PC-9 (cell line): ENCODE results near the gene AIRE. TPM values are rescaled to one million over a fixed set of nuclear protein-coding genes. Genes with fewer than 3 reads are reported as not detected.

Experiments used
- BruUV-seq: library from RNA; stranded (reverse); fragments of 400-500 nt; replicated peaks from 2 replicates; lab custom pipeline; 2021; lab: Mats Ljungman, UMichigan
- CTCF ChIA-PET: fragments of 300-600 bp; sonication (Branson Sonifier 250); formaldehyde crosslinking; loops from one replicate; lab custom pipeline; 2022; ENCODE audit warnings: antibody characterized with exemption; lab: Charles Lee
- POLR2A ChIA-PET: fragments of 300-600 bp; sonication (Branson Sonifier 250); formaldehyde crosslinking; loops from one replicate; lab custom pipeline; 2022; ENCODE audit warnings: antibody characterized with exemption; ENCODE audit not compliant: unreplicated experiment; lab: Charles Lee
- DNase-seq, 2 experiments: peaks; one replicate each; pipeline versions ENCODE4 v3.0.0 to v3.0.0-alpha.2; 2015 to 2022; ENCODE audit warnings: mixed read lengths in 1 of 2
- H2AFZ ChIP-seq: fragments of 200-600 bp; sonication (generic); 2 replicates; pipeline ENCODE4 v1.8.1; 2017; ENCODE audit warnings: antibody characterized with exemption
- H3F3A ChIP-seq: fragments of 200-600 bp; sonication (generic); 2 replicates; pipeline ENCODE4 v1.8.1; 2017; ENCODE audit warnings: antibody characterized with exemption, mild to moderate bottlenecking, low read depth; ENCODE audit not compliant: insufficient read depth
- H3K27ac ChIP-seq: fragments of 200-600 bp; sonication (generic); 2 replicates; pipeline ENCODE4 v1.6.1; 2016; ENCODE audit warnings: mixed run types
- H3K27me3 ChIP-seq: fragments of 200-600 bp; sonication (generic); 2 replicates; pipeline ENCODE4 v1.6.1; 2016; ENCODE audit warnings: low read depth, mixed run types; ENCODE audit not compliant: insufficient read depth
- H3K36me3 ChIP-seq: fragments of 200-600 bp; sonication (generic); 2 replicates; pipeline ENCODE4 v1.6.1; 2016; ENCODE audit warnings: low read depth, mixed run types
- H3K4me1 ChIP-seq: fragments of 200-600 bp; sonication (generic); replicated peaks from 2 replicates; pipeline ENCODE4 v1.6.1; 2016; ENCODE audit warnings: mixed run types; ENCODE audit not compliant: insufficient read depth
- H3K4me2 ChIP-seq: fragments of 200-600 bp; sonication (generic); 2 replicates; pipeline ENCODE4 v1.6.1; 2017; ENCODE audit warnings: mixed run types
- H3K4me3 ChIP-seq: fragments of 200-600 bp; sonication (generic); 2 replicates; pipeline ENCODE4 v1.6.1; 2016; ENCODE audit warnings: mixed run types
- H3K79me2 ChIP-seq: fragments of 200-600 bp; sonication (generic); 2 replicates; pipeline ENCODE4 v1.6.1; 2017; ENCODE audit warnings: low read depth, mixed run types
- H3K9me2 ChIP-seq: fragments of 200-600 bp; sonication (generic); 2 replicates; pipeline ENCODE4 v1.8.1; 2017; ENCODE audit warnings: mild to moderate bottlenecking; ENCODE audit not compliant: insufficient read depth
- H3K9me3 ChIP-seq: fragments of 200-600 bp; sonication (generic); 2 replicates; pipeline ENCODE4 v1.8.1; 2016; ENCODE audit warnings: low read depth; ENCODE audit not compliant: insufficient read depth
- H4K20me1 ChIP-seq: fragments of 200-600 bp; sonication (generic); 2 replicates; pipeline ENCODE4 v1.8.1; 2017; ENCODE audit not compliant: insufficient read depth
- CTCF ChIP-seq: fragments of 200-600 bp; sonication (generic); conservative IDR thresholded peaks from 2 replicates; pipeline ENCODE4 v1.6.1; 2017; ENCODE audit warnings: mixed run types, antibody characterized with exemption, mild to moderate bottlenecking, moderate library complexity
- EZH2 ChIP-seq: fragments of 200-600 bp; sonication (generic); IDR thresholded peaks from 2 replicates; pipeline ENCODE4 v1.8.0; 2017; ENCODE audit warnings: antibody characterized with exemption, low read depth
- intact Hi-C: fragments of 100-400 bp; cut with micrococcal nuclease; formaldehyde crosslinking; loops from one replicate; pipeline ENCODE4 v1.10.0; 2022; ENCODE audit not compliant: unreplicated experiment
- total RNA-seq: library from RNA; stranded (reverse); gene quantifications from 2 replicates; pipeline ENCODE4 v1.2.3, GENCODE V29; 2021

The AIRE gene
- total RNA-seq, 1 experiment from 2014 or later, result not detected

- no peak for TF ChIP-seq CTCF
- TF ChIP-seq EZH2, result no peak
- H3K36me3 ChIP-seq, result no peaks in the 10 kb centered on the region
- no peaks in the 10 kb centered on the region for H4K20me1 ChIP-seq
- intact Hi-C loops, result no loop called here
- POLR2A ChIA-PET, result no interaction called here
- no peaks in the 10 kb centered on the region for H3K4me1 ChIP-seq
- DNase-seq, result no peak
- H3K4me3 ChIP-seq, result no peak overlapping the region
- H3K79me2 ChIP-seq, result no peaks in the 10 kb centered on the region
- no peaks in the 10 kb centered on the region for H3K9me3 ChIP-seq
- no TSS peak for BruUV-seq
- H3K9me2 ChIP-seq, result no peaks in the 10 kb centered on the region
- CTCF ChIA-PET, result no interaction called here
- no peak overlapping the region for H3K27ac ChIP-seq
- no peaks in the 10 kb centered on the region for H3F3A ChIP-seq
- no peak overlapping the region for H2AFZ ChIP-seq
- H3K4me2 ChIP-seq, result no peak overlapping the region
- no peaks in the 10 kb centered on the region for H3K27me3 ChIP-seq
Measured at GRCh38 chr21:44314561-44314960, 28.9 kb downstream of the AIRE start.

- Histone ChIP-seq H4K20me1 (no peaks in the 10 kb centered on the region), H3K4me1 (no peaks in the 10 kb centered on the region), H3K4me3 (no peak overlapping the region), H3K4me2 (no peak overlapping the region), H3F3A (no peaks in the 10 kb centered on the region), H3K9me3 (no peaks in the 10 kb centered on the region), H3K27ac (no peak overlapping the region), H3K27me3 (no peaks in the 10 kb centered on the region), H2AFZ (no peak overlapping the region), H3K36me3 (no peaks in the 10 kb centered on the region), H3K9me2 (no peaks in the 10 kb centered on the region), H3K79me2 (no peaks in the 10 kb centered on the region)
- ChIA-PET POLR2A (no interaction called here), CTCF (no interaction called here)
- intact Hi-C loops, result no loop called here
- TF ChIP-seq EZH2 (no peak), CTCF (no peak)
- no peak for DNase-seq
- BruUV-seq, result no TSS peak
Measured at GRCh38 chr21:44315691-44316203, 30.1 kb downstream of the AIRE start.

- no peak for DNase-seq
- H3F3A ChIP-seq, result no peaks in the 10 kb centered on the region
- H3K27ac ChIP-seq, result no peak overlapping the region
- ChIA-PET CTCF (no interaction called here), POLR2A (no interaction called here)
- TF ChIP-seq CTCF, result no peak
- no peak for TF ChIP-seq EZH2
- no peaks in the 10 kb centered on the region for H3K4me1 ChIP-seq
- H3K4me2 ChIP-seq, result no peak overlapping the region
- H3K9me2 ChIP-seq, result no peaks in the 10 kb centered on the region
- no TSS peak for BruUV-seq
- no peaks in the 10 kb centered on the region for H3K9me3 ChIP-seq
- no peaks in the 10 kb centered on the region for H3K79me2 ChIP-seq
- no peaks in the 10 kb centered on the region for H3K36me3 ChIP-seq
- intact Hi-C loops, result no loop called here
- H3K4me3 ChIP-seq, result no peak overlapping the region
- no peaks in the 10 kb centered on the region for H4K20me1 ChIP-seq
- no peak overlapping the region for H2AFZ ChIP-seq
- no peaks in the 10 kb centered on the region for H3K27me3 ChIP-seq
Measured at GRCh38 chr21:44316277-44316900, 30.7 kb downstream of the AIRE start.
